Measurements from ENCODE around the gene CD160. TPM values are rescaled to one million over a fixed set of nuclear protein-coding genes. Genes with fewer than 3 reads are reported as not detected.

Gene CD160
- total and polyA plus RNA-seq, 2 of the 13 experiments (the other 11 are each of a cell fraction or from before 2014, with no cell fraction given), result 0.09 TPM; not detected in 1

- in situ Hi-C loops (cut with HindIII; ENCODE audit: extremely low pct_ligation_motif_present, low pct_unique_long_range_greater_than_20kb), result no loop called here
- CTCF ChIA-PET (ENCODE audit: low intra/inter-chr PET ratio, low total read pairs), result no interaction called here
- intact Hi-C loops (cut with micrococcal nuclease; ENCODE audit: unreplicated experiment), result no loop called here
- TF ChIP-seq SOX5 (CRISPR knock-in tag; IDR thresholded peaks at IDR 0.05; ENCODE audit: borderline replicate concordance) (peak; percentile 47), HNF4G (IDR thresholded peaks at IDR 0.05; ENCODE audit: borderline replicate concordance, low read depth, low read length) (peak; percentile 83), HNF4G (CRISPR knock-in tag; IDR thresholded peaks at IDR 0.05; ENCODE audit: borderline replicate concordance, low read depth) (peak; percentile 84; the same call in 1 of the 2 replicates), IRF2 (CRISPR knock-in tag; IDR thresholded peaks at IDR 0.05) (peak; percentile 55; the same call in 1 of the 2 replicates), MLXIP (CRISPR knock-in tag; IDR thresholded peaks at IDR 0.05; ENCODE audit: borderline replicate concordance) (peak; percentile 43; the same call in 1 of the 2 replicates), SIN3B (IDR thresholded peaks at IDR 0.05; ENCODE audit: low read length) (no peak), ATF7 (IDR thresholded peaks at IDR 0.05) (no peak), ATF7 (CRISPR knock-in tag; IDR thresholded peaks at IDR 0.05) (0 out of 2 replicates have a peak, but pooled peaks have one; percentile 9), CREM (IDR thresholded peaks at IDR 0.05) (no peak; the same call in 1 of the 2 replicates), CREM (CRISPR knock-in tag; IDR thresholded peaks at IDR 0.05) (no peak), UBTF (CRISPR knock-in tag; IDR thresholded peaks at IDR 0.05) (peak; percentile 43; the same call in 1 of the 2 replicates), ONECUT2 (CRISPR knock-in tag; IDR thresholded peaks at IDR 0.05) (peak; percentile 78), YEATS2 (CRISPR knock-in tag; IDR thresholded peaks at IDR 0.05; ENCODE audit: borderline replicate concordance) (no peak), ZFP41 (CRISPR knock-in tag; IDR thresholded peaks at IDR 0.05; ENCODE audit: borderline replicate concordance) (no peak), AGO2 (optimal IDR thresholded peaks at IDR 0.05; ENCODE audit: low read depth, low read length) (no peak), MED1 (CRISPR knock-in tag; IDR thresholded peaks at IDR 0.05) (peak; percentile 85)
Observed at GRCh38 chr1:145707183-145707867, 12.0 kb upstream of the CD160 start, which contains the start of gene PDZK1. PDZK1 (minus strand) TSS chr1:145707368; CDS start chr1:145688021, 19,347 bp downstream.

More at GRCh38 chr1:145707183-145707867, 12.0 kb upstream of the CD160 start, which contains the start of gene PDZK1:
- peak within 1 kb of the TSS; percentile 55 for H2AFZ ChIP-seq (ENCODE audit: low read length)
- H3K9ac ChIP-seq (ENCODE audit: insufficient read depth, low read depth, low read length), result peak within 1 kb of the TSS; percentile 73
- no peaks in the 10 kb centered on the region for H3K36me3 ChIP-seq (replicated peaks in 1 of 2; ENCODE audit: control insufficient read depth in 1 of 2, insufficient read depth in 2 of 2, low read length in 2 of 2)
- H3K27ac ChIP-seq (ENCODE audit: extremely low read length, insufficient read depth, low read length), result peak within 1 kb of the TSS; percentile 90
- ATAC-seq (peak; percentile 75), FAIRE-seq (peak; percentile 23), DNase-seq (ENCODE audit: low spot score) (peak; percentile 80)
- peak within 1 kb of the TSS; percentile 95 for H3K4me2 ChIP-seq (ENCODE audit: low read depth, low read length)
- WGBS (ENCODE audit: low lambda C conversion rate), result 1% methylated on average over 4 of the region's 9 CpGs
- no peaks in the 10 kb centered on the region for H3K9me3 ChIP-seq (ENCODE audit: low read length)
- peak within 1 kb of the TSS; percentile 62 to 72 (median 69) for H3K4me3 ChIP-seq (replicated peaks in 1 of 3; ENCODE audit: insufficient read depth in 1 of 3, low read depth in 2 of 3, low read length in 3 of 3)
- H3K4me1 ChIP-seq (ENCODE audit: insufficient read depth, low read length), result peaks cover 98% of the 10 kb centered on the region
- H4K20me1 ChIP-seq (ENCODE audit: insufficient read depth, low read length), result no peaks in the 10 kb centered on the region
- H3K79me2 ChIP-seq (ENCODE audit: insufficient read depth, low read length), result peaks cover 14% of the 10 kb centered on the region
- BruUV-seq (replicated peaks), result TSS peak; percentile 58
- POLR2A ChIA-PET, result interaction anchor here (0.8 to 4.3 kb wide), 7 partner anchors 9 to 117 kb away, joined by 3 to 45 read pairs (median 5); partner anchors contain the start of genes POLR3C and RNF115
- no peaks in the 10 kb centered on the region for H3K27me3 ChIP-seq (ENCODE audit: control insufficient read depth in 1 of 2, insufficient read depth in 2 of 2, low read length in 2 of 2)
